ENCODE data around the gene ARID4B.

DNA sequence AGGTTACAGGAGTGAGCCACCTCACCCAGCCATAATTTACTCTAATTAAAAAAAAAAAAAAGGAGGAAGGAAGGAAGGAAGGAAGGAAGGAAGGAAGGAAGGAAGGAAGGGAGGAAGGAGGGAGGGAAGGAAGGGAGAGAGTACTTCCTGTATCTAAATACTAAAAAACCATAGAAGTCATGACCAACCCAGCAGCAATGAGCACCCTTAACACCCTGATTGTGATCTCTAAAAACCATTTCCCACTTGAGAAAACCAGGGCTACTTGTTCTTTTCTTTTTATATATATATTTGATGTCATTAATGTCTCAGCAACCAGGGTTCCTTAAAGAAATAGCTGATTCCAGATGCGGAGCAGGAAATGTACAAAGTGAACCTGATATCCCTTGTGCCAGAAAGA lies 31.2 kb downstream of the ARID4B start:
- TF ChIP-seq, protein P1, sequence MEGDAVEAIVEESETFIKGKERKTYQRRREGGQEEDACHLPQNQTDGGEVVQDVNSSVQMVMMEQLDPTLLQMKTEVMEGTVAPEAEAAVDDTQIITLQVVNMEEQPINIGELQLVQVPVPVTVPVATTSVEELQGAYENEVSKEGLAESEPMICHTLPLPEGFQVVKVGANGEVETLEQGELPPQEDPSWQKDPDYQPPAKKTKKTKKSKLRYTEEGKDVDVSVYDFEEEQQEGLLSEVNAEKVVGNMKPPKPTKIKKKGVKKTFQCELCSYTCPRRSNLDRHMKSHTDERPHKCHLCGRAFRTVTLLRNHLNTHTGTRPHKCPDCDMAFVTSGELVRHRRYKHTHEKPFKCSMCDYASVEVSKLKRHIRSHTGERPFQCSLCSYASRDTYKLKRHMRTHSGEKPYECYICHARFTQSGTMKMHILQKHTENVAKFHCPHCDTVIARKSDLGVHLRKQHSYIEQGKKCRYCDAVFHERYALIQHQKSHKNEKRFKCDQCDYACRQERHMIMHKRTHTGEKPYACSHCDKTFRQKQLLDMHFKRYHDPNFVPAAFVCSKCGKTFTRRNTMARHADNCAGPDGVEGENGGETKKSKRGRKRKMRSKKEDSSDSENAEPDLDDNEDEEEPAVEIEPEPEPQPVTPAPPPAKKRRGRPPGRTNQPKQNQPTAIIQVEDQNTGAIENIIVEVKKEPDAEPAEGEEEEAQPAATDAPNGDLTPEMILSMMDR (IDR thresholded peaks at IDR 0.05 in 2 of 3, conservative IDR thresholded peaks at IDR 0.05 in 1 of 3; ENCODE audit: borderline replicate concordance in 1 of 3, insufficient read depth in 1 of 3, low read depth in 2 of 3, low read length in 2 of 3), result no peak
- TF ChIP-seq EZH2 (IDR thresholded peaks at IDR 0.05), result no peak
- TF ChIP-seq POLR2A (IDR thresholded peaks at IDR 0.05; ENCODE audit: borderline replicate concordance, extremely low read depth, insufficient read depth, insufficient read length), result no peak
- TF ChIP-seq REST (IDR thresholded peaks at IDR 0.05; ENCODE audit: low read depth), result no peak
- TF ChIP-seq, protein P2, sequence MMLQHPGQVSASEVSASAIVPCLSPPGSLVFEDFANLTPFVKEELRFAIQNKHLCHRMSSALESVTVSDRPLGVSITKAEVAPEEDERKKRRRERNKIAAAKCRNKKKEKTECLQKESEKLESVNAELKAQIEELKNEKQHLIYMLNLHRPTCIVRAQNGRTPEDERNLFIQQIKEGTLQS (IDR thresholded peaks at IDR 0.05), result no peak
- TF ChIP-seq SRF (IDR thresholded peaks at IDR 0.05; ENCODE audit: low read depth), result no peak
- TF ChIP-seq EZH2phosphoT487 (IDR thresholded peaks at IDR 0.05; ENCODE audit: borderline replicate concordance), result no peak
- no peak for TF ChIP-seq YY1 (IDR thresholded peaks at IDR 0.05; ENCODE audit: extremely low read depth, insufficient replicate concordance, low read depth, low read length)
- no peak for TF ChIP-seq POLR2AphosphoS5 (IDR thresholded peaks at IDR 0.05; ENCODE audit: low read depth, low read length)
- no peak for TF ChIP-seq ELF1 (IDR thresholded peaks at IDR 0.05; ENCODE audit: borderline replicate concordance, low read depth)
